Parietal lobe (tissue), 2 donors: ENCODE data around the gene GNAO1. TPM values are rescaled to one million over a fixed set of nuclear protein-coding genes. Genes with fewer than 3 reads are reported as not detected.

Experiments used
- small RNA-seq: library from RNA; depleted of rRNA; stranded (forward); fragments of <200 nt; gene quantifications from one replicate; pipeline ENCODE3, GENCODE V24; 2014; ENCODE audit warnings: low replicate concordance
- total RNA-seq: library from RNA; depleted of rRNA; stranded (reverse); fragments of >200 nt; gene quantifications from one replicate; pipeline ENCODE4 v1.2.3, GENCODE V29; 2014

Gene GNAO1
- 163 TPM for total RNA-seq

GRCh38 chr16:56191156-56191815 lies at the start of gene GNAO1:
GNAO1 (plus strand) TSS chr16:56191489; CDS start chr16:56192236, 747 bp downstream.

Small RNA genes within 50 kb of the gene (small RNA-seq; reads per million reads assigned to genes)
- not detected for gene MIR3935

Other genes starting within 250 kb of the GNAO1 start
- gene AMFR, start 234.1 kb downstream of the GNAO1 start, total RNA-seq, result 210 TPM